Stimulated activated CD4-positive, alpha-beta T cell treated with anti-CD3 and anti-CD28 coated beads, TNF-alpha, amount 100 ng/mL, for 1 hour (primary cell): ENCODE measurements around the gene RIOK2.
"Not testable (repeated sequence)": the region's sequence is repeated elsewhere in the genome, so short reads cannot be mapped to it uniquely, and the experiment has no call there.

Source experiments
- DNase-seq, 3 donors: peaks; one replicate each; pipeline ENCODE4 v3.0.0-alpha.2; 2020; ENCODE audit warnings: low read depth in 3 of 3, low spot score in 1 of 3

Gene RIOK2

GRCh38 chr5:97183100-97183929 is at the start of gene RIOK2:
Gene RIOK2 (minus strand): TSS chr5:97183247. CDS start chr5:97183191, 56 bp downstream.
- peak; percentile 83 to 89 (median 83) for DNase-seq

GRCh38 chr5:97231025-97231636 is 48.1 kb upstream of the RIOK2 start:
- DNase-seq: no peak

GRCh38 chr5:97229688-97230285 is 46.7 kb upstream of the RIOK2 start:
- no peak for DNase-seq

- DNase-seq: no peak
These were observed 46.1 kb upstream of the RIOK2 start for GRCh38 chr5:97229196-97229595.

- DNase-seq: no peak
These were observed 42.2 kb upstream of the RIOK2 start for GRCh38 chr5:97225222-97225621.

- no peak for DNase-seq
These were observed 41.2 kb upstream of the RIOK2 start for GRCh38 chr5:97224112-97224750.

- no peak for DNase-seq
These were observed 40.5 kb upstream of the RIOK2 start for GRCh38 chr5:97223596-97223995.

- no peak for DNase-seq
These were observed 26.3 kb upstream of the RIOK2 start for GRCh38 chr5:97209343-97209742.

- DNase-seq: no peak
These were observed 25.7 kb upstream of the RIOK2 start for GRCh38 chr5:97208714-97209113.

- no peak for DNase-seq
These were observed 25.2 kb upstream of the RIOK2 start for GRCh38 chr5:97208184-97208713.

GRCh38 chr5:97194366-97194765 is 11.3 kb upstream of the RIOK2 start:
- no peak for DNase-seq

- DNase-seq: no peak
These were observed 10.3 kb upstream of the RIOK2 start for GRCh38 chr5:97193355-97193688.

- no peak for DNase-seq
These were observed 9.7 kb upstream of the RIOK2 start for GRCh38 chr5:97192580-97193354.

- no peak for DNase-seq
These were observed 8.8 kb upstream of the RIOK2 start for GRCh38 chr5:97191893-97192292.

- not testable (repeated sequence) for DNase-seq
These were observed 6.5 kb upstream of the RIOK2 start for GRCh38 chr5:97189523-97189922.

- no peak for DNase-seq
These were observed 825 bp upstream of the RIOK2 start for GRCh38 chr5:97183930-97184213.

GRCh38 chr5:97182571-97183099 is 412 bp downstream of the RIOK2 start:
- no peak for DNase-seq

- no peak for DNase-seq
These were observed 1.0 kb downstream of the RIOK2 start for GRCh38 chr5:97181856-97182545.

GRCh38 chr5:97179457-97179856 is 3.6 kb downstream of the RIOK2 start:
- DNase-seq: not testable (repeated sequence)

GRCh38 chr5:97172227-97172626 is 10.8 kb downstream of the RIOK2 start:
- no peak for DNase-seq
